ENCODE data around the gene FBXL4.

The FBXL4 gene

GRCh38 chr6:98947411-98948292 is at the start of gene FBXL4:
TSS of gene FBXL4 (minus strand) at chr6:98947946. CDS start at chr6:98926988, 20,958 bp downstream.
- peak; percentile 68 for DNase-seq (ENCODE audit: low read depth)

GRCh38 chr6:98995116-98995515 is 47.4 kb upstream of the FBXL4 start:
- DNase-seq (ENCODE audit: low read depth), result no peak

- no peak for DNase-seq (ENCODE audit: low read depth)
Measured at GRCh38 chr6:98992535-98992934, 44.8 kb upstream of the FBXL4 start.

- DNase-seq (ENCODE audit: low read depth), result no peak
Measured at GRCh38 chr6:98986071-98986615, 38.4 kb upstream of the FBXL4 start.

- no peak for DNase-seq (ENCODE audit: low read depth)
Measured at GRCh38 chr6:98985391-98985790, 37.6 kb upstream of the FBXL4 start.

GRCh38 chr6:98984121-98984520 is 36.4 kb upstream of the FBXL4 start:
- DNase-seq (ENCODE audit: low read depth), result no peak

GRCh38 chr6:98981473-98981872 is 33.7 kb upstream of the FBXL4 start:
- DNase-seq (ENCODE audit: low read depth), result no peak

- DNase-seq (ENCODE audit: low read depth), result no peak
Measured at GRCh38 chr6:98980819-98981218, 33.1 kb upstream of the FBXL4 start.

GRCh38 chr6:98977671-98978292 is 30.0 kb upstream of the FBXL4 start:
- no peak for DNase-seq (ENCODE audit: low read depth)

GRCh38 chr6:98976674-98977385 is 29.1 kb upstream of the FBXL4 start:
- DNase-seq (ENCODE audit: low read depth), result no peak

- no peak for DNase-seq (ENCODE audit: low read depth)
Measured at GRCh38 chr6:98975421-98975820, 27.7 kb upstream of the FBXL4 start.

- DNase-seq (ENCODE audit: low read depth), result no peak
Measured at GRCh38 chr6:98974309-98974708, 26.6 kb upstream of the FBXL4 start.

- DNase-seq (ENCODE audit: low read depth), result no peak
Measured at GRCh38 chr6:98973571-98973970, 25.8 kb upstream of the FBXL4 start.

- DNase-seq (ENCODE audit: low read depth), result no peak
Measured at GRCh38 chr6:98971303-98971702, 23.6 kb upstream of the FBXL4 start.

- DNase-seq (ENCODE audit: low read depth), result no peak
Measured at GRCh38 chr6:98970469-98970868, 22.7 kb upstream of the FBXL4 start.

- no peak for DNase-seq (ENCODE audit: low read depth)
Measured at GRCh38 chr6:98967616-98968015, 19.9 kb upstream of the FBXL4 start.

- no peak for DNase-seq (ENCODE audit: low read depth)
Measured at GRCh38 chr6:98959631-98960030, 11.9 kb upstream of the FBXL4 start.

GRCh38 chr6:98958776-98959175 is 11.0 kb upstream of the FBXL4 start:
- DNase-seq (ENCODE audit: low read depth), result no peak

GRCh38 chr6:98957450-98957849 is 9.7 kb upstream of the FBXL4 start:
- peak; percentile 34 for DNase-seq (ENCODE audit: low read depth)

- DNase-seq (ENCODE audit: low read depth), result no peak
Measured at GRCh38 chr6:98949589-98949988, 1.8 kb upstream of the FBXL4 start.

GRCh38 chr6:98946879-98947410 is 801 bp downstream of the FBXL4 start:
- no peak for DNase-seq (ENCODE audit: low read depth)

GRCh38 chr6:98946266-98946878 is 1.4 kb downstream of the FBXL4 start:
- no peak for DNase-seq (ENCODE audit: low read depth)

All from fibroblast of gingiva (primary cell).